ENCODE results near the gene LOX. TPM values are rescaled to one million over a fixed set of nuclear protein-coding genes. Genes with fewer than 3 reads are reported as not detected.
A peak's percentile ranks its signal among the peaks of the same experiment; 100 is the strongest.
"Not testable (repeated sequence)": the region's sequence is repeated elsewhere in the genome, so short reads cannot be mapped to it uniquely, and the experiment has no call there.

Gene LOX
- total RNA-seq, 1 donor from 2014 or later: 26.8 TPM

- H3K4me1 ChIP-seq: no peaks in the 10 kb centered on the region
- intact Hi-C loops (cut with DNase I): no loop called here
- no peaks in the 10 kb centered on the region for H3K9me3 ChIP-seq
- H3K27ac ChIP-seq: no peak overlapping the region
- DNase-seq (no peak), ATAC-seq (no peak)
- H3K36me3 ChIP-seq: no peaks in the 10 kb centered on the region
- no peak overlapping the region for H3K4me3 ChIP-seq
- no peaks in the 10 kb centered on the region for H3K27me3 ChIP-seq
- TF ChIP-seq, protein P1, sequence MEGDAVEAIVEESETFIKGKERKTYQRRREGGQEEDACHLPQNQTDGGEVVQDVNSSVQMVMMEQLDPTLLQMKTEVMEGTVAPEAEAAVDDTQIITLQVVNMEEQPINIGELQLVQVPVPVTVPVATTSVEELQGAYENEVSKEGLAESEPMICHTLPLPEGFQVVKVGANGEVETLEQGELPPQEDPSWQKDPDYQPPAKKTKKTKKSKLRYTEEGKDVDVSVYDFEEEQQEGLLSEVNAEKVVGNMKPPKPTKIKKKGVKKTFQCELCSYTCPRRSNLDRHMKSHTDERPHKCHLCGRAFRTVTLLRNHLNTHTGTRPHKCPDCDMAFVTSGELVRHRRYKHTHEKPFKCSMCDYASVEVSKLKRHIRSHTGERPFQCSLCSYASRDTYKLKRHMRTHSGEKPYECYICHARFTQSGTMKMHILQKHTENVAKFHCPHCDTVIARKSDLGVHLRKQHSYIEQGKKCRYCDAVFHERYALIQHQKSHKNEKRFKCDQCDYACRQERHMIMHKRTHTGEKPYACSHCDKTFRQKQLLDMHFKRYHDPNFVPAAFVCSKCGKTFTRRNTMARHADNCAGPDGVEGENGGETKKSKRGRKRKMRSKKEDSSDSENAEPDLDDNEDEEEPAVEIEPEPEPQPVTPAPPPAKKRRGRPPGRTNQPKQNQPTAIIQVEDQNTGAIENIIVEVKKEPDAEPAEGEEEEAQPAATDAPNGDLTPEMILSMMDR (IDR thresholded peaks at IDR 0.05): no peak
Observed at GRCh38 chr5:122097391-122097790, 19.3 kb upstream of the LOX start.

DNA sequence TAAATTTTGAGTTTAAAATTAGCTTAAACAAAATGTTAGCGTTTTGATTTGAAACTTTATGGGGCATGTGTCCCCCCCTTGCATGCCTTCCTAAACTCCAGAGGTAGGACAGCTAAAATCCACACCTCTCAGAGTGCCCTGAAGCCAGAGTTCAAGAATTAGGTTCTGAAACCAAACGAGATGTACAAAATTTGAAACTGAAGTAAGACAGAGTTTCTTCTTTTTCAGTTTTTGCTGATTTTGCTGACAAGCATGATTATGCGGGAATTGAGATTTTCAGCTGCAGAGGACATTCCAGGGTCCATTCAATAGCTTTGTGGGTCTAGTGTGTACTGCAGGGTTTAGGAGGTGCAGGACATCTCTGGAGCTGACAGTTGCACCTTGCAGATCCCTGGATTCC is 17.1 kb upstream of the LOX start:
- no peaks in the 10 kb centered on the region for H3K9me3 ChIP-seq
- no peaks in the 10 kb centered on the region for H3K36me3 ChIP-seq
- no peak overlapping the region for H3K4me3 ChIP-seq
- TF ChIP-seq, protein P1 (IDR thresholded peaks at IDR 0.05): no peak
- no peak for ATAC-seq
- H3K27me3 ChIP-seq: no peaks in the 10 kb centered on the region
- no peak overlapping the region for H3K27ac ChIP-seq
- intact Hi-C loops (cut with DNase I): no loop called here
- DNase-seq: no peak
- no peaks in the 10 kb centered on the region for H3K4me1 ChIP-seq

DNA sequence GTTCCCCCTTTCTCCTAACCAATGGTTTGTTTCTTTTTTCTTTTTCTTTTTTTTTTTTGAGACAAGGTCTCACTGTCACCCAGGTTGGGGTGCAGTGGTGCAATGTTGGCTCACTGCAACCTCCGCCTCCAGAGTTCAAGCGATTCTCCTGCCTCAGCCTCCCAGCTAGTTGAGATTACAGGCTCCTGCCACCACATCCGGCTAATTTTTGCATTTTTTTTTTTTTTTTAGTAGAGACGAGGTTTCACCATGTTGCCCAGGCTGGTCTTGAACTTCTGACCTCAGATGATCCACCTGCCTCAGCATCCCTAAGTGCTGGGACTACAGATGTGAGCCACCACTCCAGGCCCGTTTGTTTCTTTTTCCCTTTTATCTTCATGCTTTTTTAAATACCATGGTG is 16.2 kb upstream of the LOX start:
- H3K4me1 ChIP-seq; H3K27ac ChIP-seq; H3K9me3 ChIP-seq; H3K4me3 ChIP-seq; ATAC-seq; H3K27me3 ChIP-seq; H3K36me3 ChIP-seq; intact Hi-C loops (cut with DNase I); DNase-seq: not testable (repeated sequence)

GRCh38 chr5:122093415-122094180 is 15.5 kb upstream of the LOX start:
- TF ChIP-seq, protein P1 (IDR thresholded peaks at IDR 0.05): no peak
- H3K36me3 ChIP-seq: no peaks in the 10 kb centered on the region
- H3K27me3 ChIP-seq: no peaks in the 10 kb centered on the region
- DNase-seq (no peak), ATAC-seq (no peak)
- intact Hi-C loops (cut with DNase I): no loop called here
- H3K4me3 ChIP-seq: no peak overlapping the region
- H3K9me3 ChIP-seq: no peaks in the 10 kb centered on the region
- no peaks in the 10 kb centered on the region for H3K4me1 ChIP-seq
- no peak overlapping the region for H3K27ac ChIP-seq

DNA sequence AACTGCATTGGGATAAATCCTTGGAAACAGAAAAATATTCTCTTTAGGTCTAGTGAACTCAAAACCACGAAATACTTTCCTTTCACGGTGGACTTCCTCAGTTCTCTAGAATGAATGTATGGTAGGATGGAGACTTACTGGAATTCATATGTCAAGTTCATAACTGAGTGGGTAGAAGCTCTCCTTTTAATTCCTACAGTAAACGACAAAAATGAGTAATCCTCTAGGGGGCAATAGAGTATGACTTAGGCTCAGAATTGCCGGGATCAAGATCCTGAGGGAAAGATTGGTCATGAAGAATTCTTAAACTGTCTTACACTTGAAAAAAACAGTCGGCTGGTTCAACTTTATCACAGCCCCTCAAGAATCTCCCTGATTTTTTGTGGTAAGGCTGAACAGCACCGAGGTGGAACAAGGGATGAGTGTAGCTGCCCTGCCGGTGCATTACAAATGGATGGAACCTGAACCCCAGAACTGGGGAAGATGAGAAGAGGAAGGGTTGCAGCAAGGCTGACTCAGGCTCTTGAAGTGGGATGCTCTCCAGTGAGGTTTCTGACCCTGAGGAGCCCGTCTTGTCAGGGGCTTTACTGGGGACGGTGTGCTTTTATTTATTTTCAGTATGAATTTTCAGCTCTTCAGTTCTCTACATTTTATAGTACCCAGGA is 14.0 kb upstream of the LOX start:
- ATAC-seq: no peak
- Histone ChIP-seq H3K27me3 (no peaks in the 10 kb centered on the region), H3K4me1 (no peaks in the 10 kb centered on the region), H3K4me3 (no peak overlapping the region), H3K9me3 (no peaks in the 10 kb centered on the region), H3K36me3 (no peaks in the 10 kb centered on the region), H3K27ac (no peak overlapping the region)
- no peak for DNase-seq
- TF ChIP-seq, protein P1 (IDR thresholded peaks at IDR 0.05): peak; percentile 51
- intact Hi-C loops (cut with DNase I): no loop called here
